Measurements from ENCODE around the gene E2F6. TPM values are rescaled to one million over a fixed set of nuclear protein-coding genes. Genes with fewer than 3 reads are reported as not detected.

E2F6 gene
- total and polyA plus RNA-seq, 2 donors (not counting 3 experiments of a cell fraction or from before 2014, with no cell fraction given): 7.9 to 15.7 TPM

- no peak overlapping the region for H3K4me3 ChIP-seq (replicated peaks in 1 of 3; ENCODE audit: insufficient read depth in 1 of 3, low read depth in 1 of 3, low read length in 3 of 3)
- DNase-seq (ENCODE audit: low read depth, low spot score): no peak
- H3K79me2 ChIP-seq (ENCODE audit: control insufficient read depth, insufficient read depth, low read length): peaks cover 97% of the 10 kb centered on the region
- no peak overlapping the region for H2AFZ ChIP-seq (ENCODE audit: low read depth, low read length)
- H3K36me3 ChIP-seq (ENCODE audit: control insufficient read depth in 2 of 2, extremely low read depth in 1 of 2, insufficient read depth in 2 of 2, low read length in 2 of 2): no peaks in the 10 kb centered on the region
- TF ChIP-seq POLR2AphosphoS5 (IDR thresholded peaks at IDR 0.05; ENCODE audit: insufficient read depth, low read depth, low read length) (no peak), JUN (IDR thresholded peaks at IDR 0.05; ENCODE audit: borderline replicate concordance, insufficient read depth, insufficient read length, low read depth) (no peak), CTCF (IDR thresholded peaks at IDR 0.05; ENCODE audit: extremely low read depth in 1 of 2, insufficient read depth in 1 of 2, low read depth in 1 of 2, low read length in 2 of 2) (no peak), GATA2 (IDR thresholded peaks at IDR 0.05; ENCODE audit: insufficient read depth, insufficient read length, low read depth, low read length) (no peak), EZH2 (IDR thresholded peaks at IDR 0.05; ENCODE audit: borderline replicate concordance, low read depth, low read length, severe bottlenecking) (no peak), MAX (IDR thresholded peaks at IDR 0.05; ENCODE audit: insufficient read depth, insufficient read length) (no peak), MYC (IDR thresholded peaks at IDR 0.05; ENCODE audit: low read depth, low read length) (no peak), POLR2A (IDR thresholded peaks at IDR 0.05; ENCODE audit: low read depth, low read length) (no peak), FOS (IDR thresholded peaks at IDR 0.05; ENCODE audit: borderline replicate concordance, insufficient read depth, low read length) (no peak)
- no peak overlapping the region for H3K4me2 ChIP-seq (ENCODE audit: insufficient read depth, low read length)
- no peaks in the 10 kb centered on the region for H3K27me3 ChIP-seq (ENCODE audit: control insufficient read depth in 2 of 2, insufficient read depth in 2 of 2, low read length in 2 of 2)
- no peaks in the 10 kb centered on the region for H3K9me3 ChIP-seq (replicated peaks; ENCODE audit: control insufficient read depth, insufficient read depth, low read length)
- no peak for FAIRE-seq
- H4K20me1 ChIP-seq (replicated peaks; ENCODE audit: control insufficient read depth, extremely low read depth, insufficient read depth, low read length): peaks cover 4% of the 10 kb centered on the region
- CTCF ChIA-PET: interaction anchor here (1.9 to 3.3 kb wide), 3 partner anchors 13 to 627 kb away, joined by 5 to 16 read pairs (median 6); a partner anchor contains a TSS
- POLR2A ChIA-PET: no interaction called here
- H3K27ac ChIP-seq (ENCODE audit: insufficient read depth, low read depth, low read length): no peak overlapping the region
- no peak overlapping the region for H3K9ac ChIP-seq (replicated peaks; ENCODE audit: extremely low read depth, insufficient read depth, low read length)
- intact Hi-C loops (cut with micrococcal nuclease): loop anchor here (10.0 kb wide), 1 partner anchor 285 kb away; the partner anchor contains the start of gene LPIN1
- no TSS peak for BruUV-seq (replicated peaks)
- H3K9me1 ChIP-seq (replicated peaks; ENCODE audit: control insufficient read depth, extremely low read depth, insufficient read depth, low read length): no peaks in the 10 kb centered on the region
- dilution Hi-C loops (cut with MboI; ENCODE audit: extremely low pct_ligation_motif_present, low sequenced_read_pairs): no loop called here
- H3K4me1 ChIP-seq (ENCODE audit: control insufficient read depth, extremely low read depth, insufficient read depth, low read length): peaks cover 9% of the 10 kb centered on the region
These were observed 6.1 kb downstream of the E2F6 start for GRCh38 chr2:11459816-11460215.
